ENCODE data around the gene MAP3K2.

GRCh38 chr2:127332335-127332734, 55.4 kb downstream of the MAP3K2 start:
- TF ChIP-seq JUN (IDR thresholded peaks at IDR 0.05; ENCODE audit: borderline replicate concordance, insufficient read depth, insufficient read length, low read depth), result no peak
- no peak for TF ChIP-seq CTCF (IDR thresholded peaks at IDR 0.05; ENCODE audit: extremely low read depth in 1 of 2, insufficient read depth in 1 of 2, low read depth in 1 of 2, low read length in 2 of 2)
- no peak for TF ChIP-seq MAX (IDR thresholded peaks at IDR 0.05; ENCODE audit: insufficient read depth, insufficient read length)
